GM12878 (cell line): ENCODE data around the gene MAGEB3. TPM values are rescaled to one million over a fixed set of nuclear protein-coding genes. Genes with fewer than 3 reads are reported as not detected.

Experiments
- ATAC-seq: fragments of 200-7000 bp; cut with Tn5 transposase; 3 replicates; pipeline ENCODE4 v1.9.1; 2020; ENCODE audit warnings: mild to moderate bottlenecking, moderate library complexity
- BruUV-seq: library from RNA; stranded (reverse); fragments of 400-500 nt; replicated peaks from 2 replicates; lab custom pipeline; 2021; lab: Mats Ljungman, UMichigan
- CTCF ChIA-PET: fragments of 300-600 bp; sonication (Branson Sonifier 250); formaldehyde crosslinking; extraction: SDS; loops from one replicate; lab custom pipeline; 2021; ENCODE audit warnings: inconsistent platforms; lab: Yijun Ruan, JAX
- POLR2A ChIA-PET: fragments of 350-600 bp; formaldehyde crosslinking; extraction: SDS; loops from one replicate; lab custom pipeline; 2021; ENCODE audit warnings: inconsistent platforms; lab: Charles Lee
- RAD21 ChIA-PET: fragments of 300-600 bp; sonication (Branson Sonifier 250); formaldehyde crosslinking; loops from one replicate; lab custom pipeline; 2023; ENCODE audit warnings: antibody characterized with exemption; ENCODE audit not compliant: unreplicated experiment; lab: Charles Lee
- SMC1A ChIA-PET: fragments of 300-600 bp; sonication (Branson Sonifier 250); formaldehyde crosslinking; loops from one replicate; lab custom pipeline; 2023; ENCODE audit not compliant: unreplicated experiment, uncharacterized antibody; lab: Charles Lee
- DNase-seq: peaks from one replicate; pipeline ENCODE4 v3.0.0-alpha.2; 2011; ENCODE audit warnings: low read depth, low spot score
- FAIRE-seq: peaks from 3 replicates; lab custom pipeline; 2011; peaks lifted over from hg19 to GRCh38; lab: Jason Lieb, UNC
- H2AFZ ChIP-seq: 2 replicates; pipeline ENCODE4 v1.6.0; 2011; ENCODE audit warnings: low read depth, low read length, control low read depth; ENCODE audit not compliant: control insufficient read depth
- H3K27ac ChIP-seq: 2 replicates; pipeline ENCODE4 v1.5.1; 2011; ENCODE audit warnings: control low read depth; ENCODE audit not compliant: control insufficient read depth, insufficient read depth
- H3K27me3 ChIP-seq, 2 experiments: replicated peaks in 1 of 2; 2 replicates each; pipeline versions ENCODE4 v1.6.0 to v1.6.1; 2011; ENCODE audit warnings: low read length in 1 of 2; ENCODE audit not compliant: control insufficient read depth in 2 of 2, insufficient read depth in 2 of 2
- H3K36me3 ChIP-seq, 2 experiments: 2 replicates each; pipeline ENCODE4 v1.5.1; 2011; ENCODE audit warnings: low read length in 1 of 2; ENCODE audit not compliant: control insufficient read depth in 2 of 2, insufficient read depth in 2 of 2
- H3K4me1 ChIP-seq: 2 replicates; pipeline ENCODE4 v1.6.1; 2011; ENCODE audit warnings: mild to moderate bottlenecking, low read length, moderate library complexity, mixed read lengths; ENCODE audit not compliant: control insufficient read depth, insufficient read depth
- H3K4me2 ChIP-seq: 2 replicates; pipeline ENCODE4 v1.6.0; 2011; ENCODE audit warnings: control low read depth; ENCODE audit not compliant: control insufficient read depth, insufficient read depth
- H3K4me3 ChIP-seq: fragments of 200-600 bp; sonication (generic); 2 replicates; pipeline ENCODE4 v1.5.1; 2016
- H3K79me2 ChIP-seq: 2 replicates; pipeline ENCODE4 v1.6.0; 2011; ENCODE audit warnings: low read length; ENCODE audit not compliant: control insufficient read depth, insufficient read depth
- H3K9ac ChIP-seq: 2 replicates; pipeline ENCODE4 v1.8.0; 2011; ENCODE audit warnings: low read length, control low read depth, mixed read lengths; ENCODE audit not compliant: control insufficient read depth, insufficient read depth
- H3K9me3 ChIP-seq: replicated peaks from 3 replicates; pipeline ENCODE4 v1.5.1; 2011; ENCODE audit warnings: mild to moderate bottlenecking, low read length; ENCODE audit not compliant: control insufficient read depth, insufficient read depth
- H4K20me1 ChIP-seq: 2 replicates; pipeline ENCODE4 v1.6.0; 2011; ENCODE audit not compliant: control insufficient read depth, insufficient read depth
- EZH2 ChIP-seq: IDR thresholded peaks from 2 replicates; pipeline ENCODE4 v1.6.1; 2012; ENCODE audit warnings: low read depth, mild to moderate bottlenecking, control low read depth, inconsistent platforms, low read length, borderline replicate concordance; ENCODE audit not compliant: control insufficient read depth
- FOXM1 ChIP-seq: IDR thresholded peaks from 2 replicates; pipeline ENCODE4 v1.6.1; 2012; ENCODE audit warnings: low read depth, mild to moderate bottlenecking, inconsistent platforms, low read length, moderate library complexity
- HDAC2 ChIP-seq: fragments of 200-600 bp; sonication (generic); IDR thresholded peaks from 2 replicates; pipeline ENCODE4 v1.6.1; 2017
- IKZF2 ChIP-seq, 2 experiments: fragments of 450-650 bp; IDR thresholded peaks; 2 replicates each; pipeline ENCODE4 v1.6.1; 2017; ENCODE audit warnings: mild to moderate bottlenecking in 2 of 2, moderate library complexity in 2 of 2
- MLLT1 ChIP-seq: fragments of 450-650 bp; IDR thresholded peaks from 2 replicates; pipeline ENCODE4 v1.6.1; 2016; ENCODE audit warnings: mild to moderate bottlenecking
- NFYA ChIP-seq: IDR thresholded peaks from 2 replicates; pipeline ENCODE4 v1.6.1; 2011; ENCODE audit warnings: low read depth, mild to moderate bottlenecking, low read length, improper control_type of control experiment, borderline replicate concordance
- NFYB ChIP-seq: IDR thresholded peaks from 2 replicates; pipeline ENCODE4 v1.6.1; 2011; ENCODE audit warnings: low read depth, mild to moderate bottlenecking, low read length, improper control_type of control experiment, moderate library complexity; ENCODE audit not compliant: insufficient read depth
- POLR2AphosphoS5 ChIP-seq: IDR thresholded peaks from 2 replicates; pipeline ENCODE4 v1.6.1; 2011; ENCODE audit warnings: mild to moderate bottlenecking, low read length, inconsistent platforms
- RBBP5 ChIP-seq: fragments of 200-600 bp; sonication (generic); conservative IDR thresholded peaks from 2 replicates; pipeline ENCODE4 v1.6.1; 2016
- SMC3 ChIP-seq: IDR thresholded peaks from 2 replicates; pipeline ENCODE4 v1.6.1; 2011; ENCODE audit warnings: low read length, improper control_type of control experiment, borderline replicate concordance
- SRF ChIP-seq, 2 experiments: IDR thresholded peaks; 2 replicates each; pipeline ENCODE4 v1.6.1; 2011; ENCODE audit warnings: low read depth in 2 of 2, low read length in 2 of 2, mild to moderate bottlenecking in 1 of 2, moderate library complexity in 1 of 2
- TCF12 ChIP-seq: IDR thresholded peaks from 2 replicates; pipeline ENCODE4 v1.6.1; 2011; ENCODE audit warnings: low read depth, mild to moderate bottlenecking, low read length
- TCF7 ChIP-seq: IDR thresholded peaks from 2 replicates; pipeline ENCODE4 v1.6.1; 2014; ENCODE audit warnings: antibody characterized with exemption, borderline replicate concordance
- WGBS: methylation state at CpG from one replicate; pipeline ENCODE4 v1.1.6; 2016; ENCODE audit warnings: low lambda C conversion rate; ENCODE audit not compliant: insufficient replicate concordance, insufficient coverage; ENCODE audit errors: missing lambda C conversion rate; 5-methylcytosine and 5-hydroxymethylcytosine counted together
- in situ Hi-C: fragments of 300-500 bp; cut with MboI; formaldehyde crosslinking; loops from 9 replicates; pipeline ENCODE4 v1.14.3; 2018; ENCODE audit warnings: mixed read lengths
- intact Hi-C: fragments of 100-400 bp; cut with micrococcal nuclease; formaldehyde crosslinking; loops from one replicate; pipeline ENCODE4 v1.14.2; 2022; ENCODE audit not compliant: unreplicated experiment
- polyA plus RNA-seq, 11 experiments: library from polyadenylated mRNA; depleted of rRNA in 4 of 11; unstranded in 6 of 11; stranded (reverse) in 5 of 11; fragments of >200 nt; fragmentation: Nextera tagmentation in 4 of 11; fragmentation: Illumina TruSeq in 1 of 11; extraction: Ambion mirVana in 4 of 11; extraction: Trizol in 1 of 11; gene quantifications; 1 replicate in 1 of 11; 2 replicates in 10 of 11; pipeline versions ENCODE4 v1.2.1 to v1.2.3, GENCODE V29; 2011 to 2016; ENCODE audit warnings: inconsistent platforms in 2 of 11, missing spikeins in 2 of 11, low read depth in 1 of 11
- total RNA-seq, 4 experiments: library from RNA; depleted of rRNA in 3 of 4; stranded (reverse); fragments of >200 nt in 3 of 4; fragmentation: Illumina TruSeq in 1 of 4; extraction: Trizol in 1 of 4; gene quantifications; 2 replicates each; pipeline versions ENCODE4 v1.2.1 to v1.2.3, GENCODE V29; 2013 to 2021
- TF ChIP-seq, protein P1 (sequence below): fragments of 450-650 bp; IDR thresholded peaks from 2 replicates; pipeline ENCODE4 v1.6.1; 2016; ENCODE audit warnings: mild to moderate bottlenecking

MAGEB3 gene
- total and polyA plus RNA-seq, 10 of the 15 experiments (the other 5 are each of a cell fraction or from before 2014, with no cell fraction given) = not detected

GRCh38 chrX:30217465-30217864, 13.0 kb upstream of the MAGEB3 start:
- RAD21 ChIA-PET = no interaction called here
- intact Hi-C loops (no loop called here), in situ Hi-C loops (no loop called here)
- Histone ChIP-seq H3K4me2 (no peak overlapping the region), H3K79me2 (no peaks in the 10 kb centered on the region), H3K9ac (no peak overlapping the region), H4K20me1 (no peaks in the 10 kb centered on the region), H2AFZ (no peak overlapping the region), H3K27ac (no peak overlapping the region), H3K4me1 (no peaks in the 10 kb centered on the region), H3K27me3 (no peaks in the 10 kb centered on the region), H3K36me3 (no peaks in the 10 kb centered on the region), H3K9me3 (no peaks in the 10 kb centered on the region)
- ATAC-seq (no peak), FAIRE-seq (no peak)
- SMC1A ChIA-PET = interaction anchor here (1.2 kb wide), 1 partner anchor 9 kb away, joined by 3 read pairs; no protein-coding TSS in a partner anchor
- POLR2A ChIA-PET = no interaction called here
- CTCF ChIA-PET = no interaction called here
- TF ChIP-seq, protein P1, sequence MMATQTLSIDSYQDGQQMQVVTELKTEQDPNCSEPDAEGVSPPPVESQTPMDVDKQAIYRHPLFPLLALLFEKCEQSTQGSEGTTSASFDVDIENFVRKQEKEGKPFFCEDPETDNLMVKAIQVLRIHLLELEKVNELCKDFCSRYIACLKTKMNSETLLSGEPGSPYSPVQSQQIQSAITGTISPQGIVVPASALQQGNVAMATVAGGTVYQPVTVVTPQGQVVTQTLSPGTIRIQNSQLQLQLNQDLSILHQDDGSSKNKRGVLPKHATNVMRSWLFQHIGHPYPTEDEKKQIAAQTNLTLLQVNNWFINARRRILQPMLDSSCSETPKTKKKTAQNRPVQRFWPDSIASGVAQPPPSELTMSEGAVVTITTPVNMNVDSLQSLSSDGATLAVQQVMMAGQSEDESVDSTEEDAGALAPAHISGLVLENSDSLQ = no peak
- TF ChIP-seq HDAC2 = no peak
- no peak for TF ChIP-seq EZH2
- TF ChIP-seq IKZF2 (IDR thresholded peaks at IDR 0.05) = no peak
- no peak for TF ChIP-seq FOXM1
- TF ChIP-seq RBBP5 = no peak
- TF ChIP-seq SMC3 = no peak
- TF ChIP-seq NFYB = no peak
- no peak for TF ChIP-seq POLR2AphosphoS5
- TF ChIP-seq NFYA = no peak
- TF ChIP-seq MLLT1 = no peak
- TF ChIP-seq SRF (IDR thresholded peaks at IDR 0.05; ENCODE audit: low read depth in 2 of 2, low read length in 2 of 2) = no peak
- no peak for TF ChIP-seq TCF7
- TF ChIP-seq TCF12 = no peak
- TF ChIP-seq, all 136 proteins: peak for 0
- DNase-seq = no peak
- WGBS = 8% methylated on average over 1 of the region's 1 CpG
- H3K4me3 ChIP-seq = no peak overlapping the region
- no TSS peak for BruUV-seq
